ENCODE data around the gene TCP1. TPM values are rescaled to one million over a fixed set of nuclear protein-coding genes. Genes with fewer than 3 reads are reported as not detected.

The TCP1 gene
- total RNA-seq, 1 experiment from 2014 or later: 412 TPM

DNA sequence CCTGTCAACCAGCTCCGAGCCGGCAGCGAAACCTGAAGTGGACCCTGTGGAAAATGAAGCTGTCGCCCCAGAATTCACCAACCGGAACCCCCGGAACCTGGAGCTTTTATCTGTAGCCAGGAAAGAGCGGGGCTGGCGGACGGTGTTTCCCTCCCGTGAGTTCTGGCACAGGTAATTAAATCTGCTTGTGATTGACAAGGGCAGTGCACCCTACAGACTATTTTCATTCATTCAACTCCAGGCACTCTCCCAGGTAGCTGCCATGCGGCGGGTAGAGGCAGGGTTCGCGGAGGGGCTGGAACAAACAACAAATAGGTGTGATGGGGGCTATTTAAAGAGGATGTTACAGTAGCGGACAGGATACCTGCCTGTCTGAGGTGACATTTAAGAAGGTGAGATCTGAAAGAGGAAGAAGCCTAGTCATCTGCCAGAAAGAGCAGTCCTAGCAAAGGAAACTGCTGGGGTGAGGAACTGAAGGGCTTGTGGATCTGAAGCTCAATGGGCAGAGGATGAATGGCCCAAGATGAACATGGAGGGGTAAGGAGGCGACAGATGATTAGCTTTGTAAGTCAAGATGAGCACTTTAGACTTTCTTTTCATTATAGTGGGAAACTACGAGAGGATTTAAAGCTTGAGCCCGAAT is 1.7 kb upstream of the TCP1 start:
- Histone ChIP-seq H3T11ph (ENCODE audit: low read length) (no peak overlapping the region), H3K14ac (ENCODE audit: insufficient read depth, low read length) (0 out of 2 replicates have a peak overlapping the region, but pooled peaks have one; percentile 16), H3K79me1 (ENCODE audit: insufficient read depth, low read depth, low read length, poor library complexity, severe bottlenecking) (no peaks in the 10 kb centered on the region), H4K8ac (replicated peaks; ENCODE audit: insufficient read length, low read depth, low read length) (no peak overlapping the region), H2AK5ac (ENCODE audit: insufficient read length, low read length) (no peak overlapping the region), H3K56ac (ENCODE audit: insufficient read length, low read depth, low read length) (no peak overlapping the region), H3K4ac (ENCODE audit: low read depth, low read length) (no peak overlapping the region), H2BK20ac (ENCODE audit: low read depth, low read length, poor library complexity, severe bottlenecking) (no peak overlapping the region), H3K23ac (ENCODE audit: insufficient read length, low read depth, low read length) (no peak overlapping the region), H3K9ac (ENCODE audit: extremely low read depth, insufficient read length, low read length) (peak overlapping the region; percentile 94), H4K5ac (ENCODE audit: insufficient read length, low read depth, low read length) (no peak overlapping the region), H3K79me2 (ENCODE audit: insufficient read depth, low read length) (peaks cover 12% of the 10 kb centered on the region; the same call in 1 of the 2 replicates), H2AFZ (ENCODE audit: low read length) (no peak overlapping the region), H2BK15ac (ENCODE audit: low read depth, low read length) (no peak overlapping the region), H3K27me3 (ENCODE audit: insufficient read depth, low read length) (no peaks in the 10 kb centered on the region), H4K91ac (ENCODE audit: insufficient read length, low read depth, low read length) (no peak overlapping the region), H3K4me2 (ENCODE audit: insufficient read depth, insufficient read length, low read length) (peak overlapping the region; percentile 64), H2BK12ac (ENCODE audit: insufficient read length, low read depth, low read length) (no peak overlapping the region), H3K27ac (ENCODE audit: insufficient read length, low read depth, low read length) (no peak overlapping the region), H2BK120ac (ENCODE audit: low read depth, low read length, poor library complexity, severe bottlenecking) (no peak overlapping the region), H2BK5ac (ENCODE audit: insufficient read length, low read length) (no peak overlapping the region), H3K23me2 (ENCODE audit: insufficient read length, low read depth, low read length, poor library complexity, severe bottlenecking) (peaks cover 13% of the 10 kb centered on the region), H3K18ac (ENCODE audit: insufficient read length, low read depth, low read length) (no peak overlapping the region), H3K9me3 (ENCODE audit: control insufficient read depth, low read depth, low read length) (no peaks in the 10 kb centered on the region), H3K4me1 (ENCODE audit: insufficient read depth, low read length) (no peaks in the 10 kb centered on the region), H4K20me1 (ENCODE audit: control insufficient read depth, insufficient read depth, insufficient read length) (no peaks in the 10 kb centered on the region)
- Mint-ChIP-seq H3K4me3 (peak overlapping the region; percentile 95 to 99), H3K27ac (peak overlapping the region; percentile 95 to 100 (median 99); a peak in 5 of 7 replicates), H3K36me3 (ENCODE audit: insufficient read depth in 1 of 3, low read depth in 3 of 3) (peaks cover 48 to 68% (median 67%) of the 10 kb centered on the region in 3 experiments), H3K4me1 (peaks cover 42 to 46% of the 10 kb centered on the region in 2 experiments), H3K27me3 (ENCODE audit: low read depth) (no peaks in the 10 kb centered on the region; the same call in 1 of the 2 replicates), H3K9me3 (no peaks in the 10 kb centered on the region)
- TF ChIP-seq, protein P1, sequence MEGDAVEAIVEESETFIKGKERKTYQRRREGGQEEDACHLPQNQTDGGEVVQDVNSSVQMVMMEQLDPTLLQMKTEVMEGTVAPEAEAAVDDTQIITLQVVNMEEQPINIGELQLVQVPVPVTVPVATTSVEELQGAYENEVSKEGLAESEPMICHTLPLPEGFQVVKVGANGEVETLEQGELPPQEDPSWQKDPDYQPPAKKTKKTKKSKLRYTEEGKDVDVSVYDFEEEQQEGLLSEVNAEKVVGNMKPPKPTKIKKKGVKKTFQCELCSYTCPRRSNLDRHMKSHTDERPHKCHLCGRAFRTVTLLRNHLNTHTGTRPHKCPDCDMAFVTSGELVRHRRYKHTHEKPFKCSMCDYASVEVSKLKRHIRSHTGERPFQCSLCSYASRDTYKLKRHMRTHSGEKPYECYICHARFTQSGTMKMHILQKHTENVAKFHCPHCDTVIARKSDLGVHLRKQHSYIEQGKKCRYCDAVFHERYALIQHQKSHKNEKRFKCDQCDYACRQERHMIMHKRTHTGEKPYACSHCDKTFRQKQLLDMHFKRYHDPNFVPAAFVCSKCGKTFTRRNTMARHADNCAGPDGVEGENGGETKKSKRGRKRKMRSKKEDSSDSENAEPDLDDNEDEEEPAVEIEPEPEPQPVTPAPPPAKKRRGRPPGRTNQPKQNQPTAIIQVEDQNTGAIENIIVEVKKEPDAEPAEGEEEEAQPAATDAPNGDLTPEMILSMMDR (conservative IDR thresholded peaks at IDR 0.05): no peak
- no CpG with 5 or more reads among the region's 18 CpGs for whole genome bisulfite sequencing (ENCODE audit: extremely low coverage, insufficient read length, low lambda C conversion rate)
- DNase-seq: no peak

Measured in H9 (cell line).